ENCODE data around the gene TMEM9B.

- TF ChIP-seq CTCF (IDR thresholded peaks at IDR 0.05) (no peak), POLR2A (IDR thresholded peaks at IDR 0.05) (no peak), EP300 (IDR thresholded peaks at IDR 0.05) (no peak)
Observed at GRCh38 chr11:8933931-8934330, 30.3 kb downstream of the TMEM9B start.
